T-helper 1 cell treated with Interleukin-12 subunit alpha and Interleukin-12 subunit beta and Interleukin-4 antibody, amounts not matched to agents 30 μg/mL and 1 μg/mL, for 36 hours (primary cell): ENCODE results near the gene SEMA4B.

Experiments used
- H3K27ac Mint-ChIP-seq: one replicate; pipeline ENCODE4 v1.8.0; 2021; ENCODE audit warnings: mild to moderate bottlenecking, mixed read lengths
- H3K27me3 Mint-ChIP-seq: one replicate; pipeline ENCODE4 v1.8.0; 2021; ENCODE audit warnings: low read depth, mixed read lengths
- H3K36me3 Mint-ChIP-seq: one replicate; pipeline ENCODE4 v1.8.0; 2021; ENCODE audit warnings: low read depth, mixed read lengths
- H3K4me1 Mint-ChIP-seq: one replicate; pipeline ENCODE4 v1.8.0; 2021; ENCODE audit warnings: low read depth, mixed read lengths
- H3K4me3 Mint-ChIP-seq: one replicate; pipeline ENCODE4 v1.8.0; 2021; ENCODE audit warnings: mild to moderate bottlenecking, moderate library complexity, mixed read lengths
- H3K9me3 Mint-ChIP-seq: one replicate; pipeline ENCODE4 v1.8.0; 2021; ENCODE audit warnings: mixed read lengths

SEMA4B gene

DNA sequence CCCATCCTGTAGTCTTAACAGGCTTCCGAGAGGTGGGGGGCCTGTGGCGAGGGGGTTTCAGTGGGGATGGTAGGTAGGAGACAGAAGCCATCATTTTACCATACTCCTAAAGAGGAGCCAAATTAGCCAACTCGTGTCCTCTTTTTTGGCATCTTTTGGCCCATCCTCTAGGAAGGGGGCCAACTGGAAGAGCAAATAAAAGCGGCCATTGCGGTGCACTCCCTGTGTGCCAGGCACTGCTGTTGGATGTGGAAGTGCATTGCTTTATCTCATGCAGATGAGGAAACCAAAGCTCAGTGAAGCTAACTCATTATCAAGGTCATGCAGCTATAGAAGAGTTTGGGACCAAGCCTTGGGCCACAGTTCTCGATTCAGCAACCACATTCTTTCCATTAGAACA is 6.1 kb downstream of the SEMA4B start:
- H3K36me3 Mint-ChIP-seq, result peaks cover 16% of the 10 kb centered on the region
- peaks cover 37% of the 10 kb centered on the region for H3K4me1 Mint-ChIP-seq
- peaks cover 6% of the 10 kb centered on the region for H3K27me3 Mint-ChIP-seq
- no peak overlapping the region for H3K27ac Mint-ChIP-seq
- no peaks in the 10 kb centered on the region for H3K9me3 Mint-ChIP-seq
- no peak overlapping the region for H3K4me3 Mint-ChIP-seq

DNA sequence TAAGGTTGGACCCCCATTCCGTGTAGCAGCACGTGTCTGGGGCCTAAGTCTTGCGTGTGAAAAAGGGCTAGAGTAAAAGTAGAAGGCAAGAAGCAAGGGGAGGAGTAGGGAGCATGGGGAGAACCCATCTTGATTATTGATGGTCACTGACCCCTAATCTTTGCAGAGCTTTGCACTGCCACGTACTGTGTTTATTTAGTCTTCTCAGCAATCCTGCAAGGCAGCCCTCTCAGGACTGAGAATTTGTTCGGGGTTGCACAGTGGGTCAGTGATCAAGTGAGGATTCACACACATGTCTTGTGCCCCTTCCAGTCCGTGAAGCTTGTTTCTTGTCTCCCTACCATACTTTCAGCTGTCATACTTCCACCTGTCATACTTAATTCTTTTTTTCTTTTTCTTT is 7.2 kb downstream of the SEMA4B start:
- Mint-ChIP-seq H3K9me3 (no peaks in the 10 kb centered on the region), H3K27ac (no peak overlapping the region), H3K4me1 (peaks cover 27% of the 10 kb centered on the region)

DNA sequence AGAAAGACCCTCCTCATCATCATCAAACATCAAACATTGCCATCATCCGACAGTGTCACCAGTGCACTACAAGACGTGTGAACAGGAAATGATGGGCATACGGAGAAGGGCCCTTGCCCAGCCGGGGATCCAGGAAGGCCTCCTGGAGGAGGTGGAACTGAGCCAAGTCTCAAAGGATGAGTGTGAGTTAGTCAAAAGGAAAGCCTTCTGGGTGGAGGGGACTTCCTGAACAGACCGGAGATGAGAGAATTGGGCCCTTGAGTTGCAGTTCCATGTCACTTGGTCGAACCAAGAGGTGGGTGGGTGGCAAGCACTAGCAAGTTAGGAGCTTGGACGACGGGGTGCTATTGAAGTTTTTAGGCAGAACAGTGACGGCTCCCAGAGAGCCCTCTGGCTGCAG is 8.5 kb downstream of the SEMA4B start:
- Mint-ChIP-seq H3K4me1 (peaks cover 27% of the 10 kb centered on the region), H3K27me3 (no peaks in the 10 kb centered on the region), H3K4me3 (no peak overlapping the region), H3K9me3 (no peaks in the 10 kb centered on the region), H3K27ac (peak overlapping the region; percentile 71), H3K36me3 (peaks cover 13% of the 10 kb centered on the region)

More for the DNA sequence above, 7.2 kb downstream of the SEMA4B start:
- Mint-ChIP-seq H3K36me3 (peaks cover 13% of the 10 kb centered on the region), H3K4me3 (no peak overlapping the region), H3K27me3 (no peaks in the 10 kb centered on the region)

DNA sequence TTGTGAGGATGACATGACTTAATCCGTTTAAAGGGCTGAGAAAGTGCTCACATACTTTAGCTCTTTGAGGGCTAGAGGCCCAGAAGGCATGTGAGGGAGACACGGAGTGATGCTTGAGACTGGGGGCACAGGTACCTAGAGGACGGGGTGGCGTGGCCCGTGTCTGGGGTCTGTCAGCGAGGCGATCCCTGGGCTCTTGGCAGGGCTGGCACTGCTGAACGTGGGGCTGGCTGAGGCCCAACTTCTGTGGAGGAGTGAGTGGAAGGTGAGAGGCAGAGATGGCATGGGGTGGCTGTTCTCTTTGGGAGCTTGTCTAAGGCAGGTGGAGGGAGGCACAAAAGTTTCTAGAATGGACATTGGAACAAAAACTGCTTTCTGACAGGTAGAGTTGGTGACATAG is 9.5 kb downstream of the SEMA4B start:
- Mint-ChIP-seq H3K27me3 (no peaks in the 10 kb centered on the region), H3K27ac (peak overlapping the region; percentile 32), H3K4me3 (no peak overlapping the region), H3K36me3 (peaks cover 13% of the 10 kb centered on the region), H3K9me3 (no peaks in the 10 kb centered on the region), H3K4me1 (peaks cover 28% of the 10 kb centered on the region)

DNA sequence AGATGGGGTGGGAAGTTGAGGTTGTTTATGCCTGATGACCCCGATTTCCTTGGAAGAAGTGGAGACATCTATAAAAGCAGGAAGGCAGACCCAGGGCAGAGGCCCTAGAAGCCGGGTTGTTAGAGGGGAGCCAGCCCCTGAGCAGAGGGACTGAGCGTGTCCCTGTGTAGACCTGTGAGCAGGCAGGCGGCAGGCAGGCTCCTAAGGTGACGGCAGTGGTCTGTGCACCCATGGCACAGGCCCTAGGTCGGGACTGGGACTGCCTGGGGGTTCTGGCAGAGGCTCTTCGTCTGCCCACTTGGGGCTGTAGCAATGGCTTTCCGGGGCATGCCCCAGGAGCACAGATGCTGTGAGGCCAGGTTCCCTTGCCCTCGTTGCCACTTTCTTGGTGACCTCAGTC is 9.9 kb downstream of the SEMA4B start:
- Mint-ChIP-seq H3K4me1 (peaks cover 28% of the 10 kb centered on the region), H3K4me3 (no peak overlapping the region), H3K36me3 (peaks cover 13% of the 10 kb centered on the region), H3K9me3 (no peaks in the 10 kb centered on the region), H3K27me3 (no peaks in the 10 kb centered on the region), H3K27ac (no peak overlapping the region)

DNA sequence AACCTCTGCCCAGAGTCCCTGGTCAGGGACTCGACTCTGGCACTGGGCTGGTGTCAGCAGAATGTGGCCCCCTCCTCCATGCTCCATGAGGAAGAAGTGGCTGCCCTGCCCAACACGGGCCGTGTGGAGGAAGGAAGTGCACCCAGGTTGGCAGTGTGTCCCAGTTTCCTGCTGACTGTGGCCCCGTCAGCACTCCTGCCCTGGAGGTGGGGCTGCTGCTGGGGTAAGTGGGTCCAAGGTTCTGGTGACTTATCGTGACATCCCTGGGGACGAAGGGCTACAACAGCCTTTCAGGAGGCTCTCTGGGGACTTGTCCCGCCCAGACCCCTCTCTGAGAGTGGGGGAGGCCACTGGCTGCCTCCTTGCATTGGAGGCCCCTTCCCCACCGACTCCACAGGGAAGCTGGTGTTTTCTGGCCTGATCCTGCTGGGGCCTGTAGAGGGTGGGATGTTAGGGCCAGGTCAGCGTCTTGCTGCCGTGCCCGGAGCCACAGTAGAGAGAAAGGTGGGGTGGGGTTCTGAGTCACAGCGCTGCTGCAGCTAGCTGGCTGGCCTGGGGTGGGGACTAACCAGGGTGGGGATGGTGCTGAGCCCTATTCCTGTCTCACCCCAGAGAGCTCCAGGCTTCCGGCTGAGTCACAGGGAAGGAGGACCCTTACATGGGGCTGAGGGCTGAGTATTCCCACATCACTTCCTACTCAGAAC is 10.5 kb downstream of the SEMA4B start:
- Mint-ChIP-seq H3K36me3 (peaks cover 13% of the 10 kb centered on the region), H3K27me3 (no peaks in the 10 kb centered on the region), H3K4me3 (no peak overlapping the region), H3K4me1 (peaks cover 23% of the 10 kb centered on the region), H3K27ac (no peak overlapping the region), H3K9me3 (no peaks in the 10 kb centered on the region)

DNA sequence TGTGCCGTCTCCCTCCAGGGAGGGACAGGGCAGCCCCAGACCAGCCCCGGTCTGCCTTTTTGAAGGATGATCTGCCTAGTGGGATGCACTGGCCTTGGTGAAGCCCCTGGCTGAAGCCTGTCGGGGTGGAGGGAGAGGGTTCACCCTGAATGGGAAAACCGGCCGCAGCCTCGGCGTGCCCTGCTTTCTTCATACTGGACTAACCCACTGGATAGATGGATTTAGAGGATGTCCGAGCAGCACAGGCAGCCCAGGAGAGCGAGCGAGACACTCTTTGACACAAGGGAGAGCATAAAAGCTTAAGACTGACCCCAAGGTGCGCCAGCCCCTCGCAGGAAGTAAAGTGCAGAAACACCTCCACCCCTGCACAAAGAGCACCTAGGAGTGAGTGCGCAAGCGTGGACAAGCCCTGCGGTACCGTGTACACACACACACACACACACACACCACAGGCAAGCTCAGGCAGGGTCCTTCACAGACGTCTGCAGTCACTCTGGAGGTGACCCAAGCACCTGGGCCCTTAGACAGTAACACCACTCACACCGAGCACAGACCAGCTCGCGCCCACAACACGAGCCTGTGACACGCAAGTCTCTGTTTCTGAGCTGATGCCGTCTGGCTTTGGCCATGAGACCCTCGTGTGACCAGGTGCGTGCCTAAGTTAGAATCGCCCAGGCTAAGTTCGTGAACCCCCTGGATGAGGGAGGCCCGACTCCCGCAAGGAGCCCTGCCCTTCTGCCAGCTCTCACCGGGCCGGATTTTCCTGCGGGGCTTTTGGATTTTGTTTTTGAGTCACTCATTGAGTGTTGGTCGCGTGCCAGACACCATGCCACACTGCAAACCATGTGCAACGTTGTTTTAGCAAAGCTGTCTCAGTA is 11.3 kb downstream of the SEMA4B start:
- no peaks in the 10 kb centered on the region for H3K27me3 Mint-ChIP-seq
- peaks cover 30% of the 10 kb centered on the region for H3K4me1 Mint-ChIP-seq
- H3K36me3 Mint-ChIP-seq, result peaks cover 10% of the 10 kb centered on the region
- H3K27ac Mint-ChIP-seq, result no peak overlapping the region
- no peak overlapping the region for H3K4me3 Mint-ChIP-seq
- no peaks in the 10 kb centered on the region for H3K9me3 Mint-ChIP-seq

DNA sequence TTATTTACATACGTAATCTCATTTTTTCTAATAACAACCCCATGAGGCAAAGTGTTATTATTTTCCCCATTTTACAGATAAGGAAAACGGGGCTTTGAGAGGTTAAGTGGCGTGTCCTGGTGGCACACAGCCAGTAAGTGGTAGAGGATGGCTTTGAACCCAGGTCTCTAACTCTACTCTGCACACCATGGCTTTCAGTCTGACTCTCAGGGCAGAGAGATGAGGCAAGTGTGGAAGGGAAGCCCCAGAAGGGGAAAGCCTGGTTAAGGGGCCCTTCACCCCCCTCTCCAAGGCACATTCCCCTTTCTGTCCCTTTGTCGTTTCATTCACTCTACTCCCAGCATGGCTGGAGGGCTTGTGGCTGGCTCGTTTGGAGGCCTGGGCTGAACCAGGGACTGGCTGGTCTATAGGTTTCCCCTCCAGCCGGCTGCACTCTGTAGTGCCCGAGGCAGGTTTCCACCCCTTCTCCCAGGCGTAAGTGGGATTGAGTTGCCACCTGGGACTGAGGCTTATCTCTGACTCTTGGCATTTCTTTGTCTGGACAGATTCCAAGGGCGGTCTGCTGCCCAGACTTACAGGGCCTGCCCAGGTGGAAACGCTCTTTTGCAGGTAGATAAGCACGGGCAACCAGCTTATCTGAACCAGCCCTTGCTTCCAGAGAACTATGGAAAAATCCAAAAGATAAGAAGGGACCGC is 12.1 kb downstream of the SEMA4B start:
- H3K4me1 Mint-ChIP-seq, result peaks cover 30% of the 10 kb centered on the region

DNA sequence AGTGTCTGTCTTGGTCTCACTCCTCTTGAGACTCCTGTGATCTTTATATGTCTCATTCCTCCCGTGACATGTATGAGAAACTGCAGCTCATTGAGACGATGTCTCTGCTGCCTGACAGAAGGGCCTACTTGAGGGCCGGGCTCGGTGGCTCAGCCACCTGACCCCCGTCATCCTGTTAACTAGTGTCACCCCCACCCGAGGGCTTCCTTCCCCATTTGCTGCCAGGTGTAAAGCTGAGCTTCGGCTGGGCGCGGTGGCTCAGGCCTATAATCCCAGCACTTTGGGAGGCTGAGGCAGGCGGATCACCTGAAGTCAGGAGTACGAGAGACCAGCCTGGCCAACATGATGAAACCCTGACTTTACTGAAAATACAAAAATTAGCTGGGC is 12.7 kb downstream of the SEMA4B start:
- H3K27me3 Mint-ChIP-seq, result no peaks in the 10 kb centered on the region
- no peak overlapping the region for H3K4me3 Mint-ChIP-seq
- H3K36me3 Mint-ChIP-seq, result peaks cover 10% of the 10 kb centered on the region
- peaks cover 32% of the 10 kb centered on the region for H3K4me1 Mint-ChIP-seq
- no peak overlapping the region for H3K27ac Mint-ChIP-seq
- H3K9me3 Mint-ChIP-seq, result no peaks in the 10 kb centered on the region

More for the DNA sequence above, 12.1 kb downstream of the SEMA4B start:
- no peaks in the 10 kb centered on the region for H3K27me3 Mint-ChIP-seq
- no peak overlapping the region for H3K4me3 Mint-ChIP-seq
- H3K36me3 Mint-ChIP-seq, result peaks cover 10% of the 10 kb centered on the region
- H3K9me3 Mint-ChIP-seq, result no peaks in the 10 kb centered on the region
- H3K27ac Mint-ChIP-seq, result no peak overlapping the region

DNA sequence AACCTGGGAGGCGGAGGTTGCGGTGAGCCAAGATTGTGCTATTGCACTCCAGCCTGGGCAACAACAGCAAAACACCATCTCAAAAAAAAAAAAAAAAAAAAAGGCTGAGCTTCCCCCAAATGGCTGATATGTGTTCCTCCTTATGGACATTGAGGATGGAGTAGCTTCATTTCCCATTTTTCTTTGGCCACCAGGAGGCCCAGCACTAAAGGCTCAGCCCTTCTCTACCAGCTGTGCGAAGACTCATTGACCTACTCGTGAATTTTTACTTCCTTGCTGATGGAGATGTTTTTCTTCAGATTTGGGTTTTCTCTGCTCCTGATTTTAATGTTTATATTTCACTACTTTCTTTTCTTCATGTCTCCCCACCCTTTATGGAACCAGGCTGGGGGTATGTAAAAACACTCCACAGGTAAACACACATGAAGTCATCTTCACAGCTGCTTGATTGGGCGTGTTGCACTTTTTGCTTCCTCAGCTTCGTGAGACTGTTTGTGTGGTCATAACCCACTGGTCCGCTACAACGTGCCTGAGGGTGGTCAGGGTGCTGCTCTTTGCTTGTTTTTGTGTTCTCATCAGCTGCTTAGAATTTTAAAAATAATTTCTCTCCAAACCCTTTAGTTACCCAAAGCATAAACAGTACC is 13.5 kb downstream of the SEMA4B start:
- H3K27me3 Mint-ChIP-seq, result no peaks in the 10 kb centered on the region
- no peaks in the 10 kb centered on the region for H3K9me3 Mint-ChIP-seq
- no peak overlapping the region for H3K4me3 Mint-ChIP-seq
- H3K27ac Mint-ChIP-seq, result no peak overlapping the region
- peaks cover 33% of the 10 kb centered on the region for H3K4me1 Mint-ChIP-seq
- H3K36me3 Mint-ChIP-seq, result peaks cover 5% of the 10 kb centered on the region

DNA sequence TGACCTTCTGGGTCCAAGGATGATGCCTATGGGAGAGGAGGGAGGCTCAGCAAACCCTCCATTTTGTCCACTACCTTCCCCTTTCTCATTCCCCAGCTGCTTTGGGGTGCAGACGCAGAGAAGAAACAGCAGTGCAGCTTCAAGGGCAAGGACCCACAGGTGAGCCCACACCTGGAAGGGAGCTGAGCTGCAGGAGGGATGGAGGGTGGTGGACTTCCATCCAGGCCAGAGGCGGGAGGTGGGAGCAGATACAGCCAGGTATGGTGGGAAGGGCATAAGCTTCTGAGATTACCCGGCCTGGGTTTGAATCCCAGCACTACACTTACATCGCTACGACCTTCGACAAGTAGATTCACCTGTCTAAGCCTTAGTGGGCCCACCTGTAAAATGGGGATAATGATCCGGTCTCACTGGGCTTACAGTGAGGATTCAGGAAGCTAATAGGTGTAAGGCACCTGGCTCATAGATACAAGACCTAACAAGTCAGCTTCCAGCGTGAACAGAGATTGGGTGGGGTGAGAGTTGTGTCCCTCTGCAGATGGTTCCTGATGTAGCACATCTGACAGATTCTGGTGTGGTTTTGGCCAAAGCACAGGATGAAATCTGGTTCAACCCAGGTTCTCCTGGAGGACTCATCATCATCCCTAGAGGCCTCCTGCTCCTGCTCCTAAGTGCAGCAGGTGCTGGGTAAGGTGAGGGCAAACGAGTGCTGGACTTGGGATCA is 16.7 kb downstream of the SEMA4B start:
- H3K4me1 Mint-ChIP-seq, result peaks cover 18% of the 10 kb centered on the region
- no peak overlapping the region for H3K4me3 Mint-ChIP-seq
- no peaks in the 10 kb centered on the region for H3K36me3 Mint-ChIP-seq
- H3K9me3 Mint-ChIP-seq, result no peaks in the 10 kb centered on the region
- H3K27ac Mint-ChIP-seq, result no peak overlapping the region
- no peaks in the 10 kb centered on the region for H3K27me3 Mint-ChIP-seq

DNA sequence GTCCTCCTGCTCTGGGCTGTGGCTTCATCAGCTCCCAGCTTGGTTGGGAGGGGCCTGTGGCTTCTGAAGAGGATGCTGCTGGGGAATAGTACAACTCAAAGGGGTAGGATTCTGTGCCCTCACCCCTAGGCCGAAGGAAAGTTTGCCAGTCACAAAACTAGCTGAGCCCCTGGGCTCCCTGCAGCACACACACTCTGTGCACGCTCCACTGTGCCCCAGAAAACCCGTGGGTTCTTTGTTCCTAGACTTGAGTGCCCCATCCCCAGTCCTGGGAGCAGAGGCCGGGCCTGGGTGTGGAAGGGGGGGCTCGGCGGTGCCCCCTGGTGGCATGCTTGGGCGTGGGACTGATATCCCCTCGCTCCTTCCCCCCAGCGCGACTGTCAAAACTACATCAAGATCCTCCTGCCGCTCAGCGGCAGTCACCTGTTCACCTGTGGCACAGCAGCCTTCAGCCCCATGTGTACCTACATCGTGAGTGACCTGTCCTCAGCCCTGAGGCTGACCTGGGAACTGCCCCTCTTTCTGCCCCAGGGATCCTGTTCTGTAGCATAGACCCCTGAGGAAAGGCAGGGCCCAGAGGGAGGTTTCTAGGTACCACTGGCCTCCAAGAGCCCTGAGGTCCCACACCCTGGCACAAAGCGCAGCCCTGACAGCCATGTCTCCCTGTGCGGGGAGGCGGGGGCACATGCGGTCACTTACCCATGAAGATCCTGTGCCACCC is 18.5 kb downstream of the SEMA4B start:
- peaks cover 18% of the 10 kb centered on the region for H3K4me1 Mint-ChIP-seq
- H3K27ac Mint-ChIP-seq, result no peak overlapping the region
- H3K4me3 Mint-ChIP-seq, result no peak overlapping the region
- no peaks in the 10 kb centered on the region for H3K27me3 Mint-ChIP-seq
- H3K36me3 Mint-ChIP-seq, result peaks cover 7% of the 10 kb centered on the region
- H3K9me3 Mint-ChIP-seq, result no peaks in the 10 kb centered on the region

DNA sequence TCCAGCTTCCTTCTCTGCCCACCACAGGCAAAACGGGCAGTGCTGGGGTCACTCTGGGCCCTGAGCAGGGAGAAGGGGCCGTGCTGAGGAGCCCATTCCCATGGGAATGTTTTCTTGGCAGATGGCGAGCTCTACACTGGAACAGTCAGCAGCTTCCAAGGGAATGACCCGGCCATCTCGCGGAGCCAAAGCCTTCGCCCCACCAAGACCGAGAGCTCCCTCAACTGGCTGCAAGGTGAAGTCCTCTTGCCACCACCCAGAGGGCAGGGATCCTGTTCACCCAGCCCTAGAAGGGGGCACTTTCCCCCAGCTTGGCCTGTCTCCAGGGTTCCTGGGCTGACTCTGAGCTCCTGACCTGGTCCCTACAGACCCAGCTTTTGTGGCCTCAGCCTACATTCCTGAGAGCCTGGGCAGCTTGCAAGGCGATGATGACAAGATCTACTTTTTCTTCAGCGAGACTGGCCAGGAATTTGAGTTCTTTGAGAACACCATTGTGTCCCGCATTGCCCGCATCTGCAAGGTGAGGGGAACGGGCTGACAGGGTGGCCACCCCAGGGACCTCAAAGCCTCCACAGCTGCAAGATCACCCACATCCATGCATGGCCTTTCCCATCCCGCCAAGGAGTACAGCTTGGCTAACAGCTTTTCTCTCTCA is 20.2 kb downstream of the SEMA4B start:
- no peak overlapping the region for H3K4me3 Mint-ChIP-seq
- no peak overlapping the region for H3K27ac Mint-ChIP-seq
- H3K9me3 Mint-ChIP-seq, result no peaks in the 10 kb centered on the region
- H3K4me1 Mint-ChIP-seq, result peaks cover 15% of the 10 kb centered on the region
- no peaks in the 10 kb centered on the region for H3K27me3 Mint-ChIP-seq
- peaks cover 11% of the 10 kb centered on the region for H3K36me3 Mint-ChIP-seq
